Liver (tissue), 9 donors: Measurements from ENCODE around the gene ACYP2. TPM values are rescaled to one million over a fixed set of nuclear protein-coding genes. Genes with fewer than 3 reads are reported as not detected.
A peak's percentile ranks its signal among the peaks of the same experiment; 100 is the strongest.

ENCODE experiments used
- DNase-seq: peaks from one replicate; pipeline ENCODE4 v3.0.0-alpha.2; 2017; ENCODE audit warnings: low spot score
- H3K27ac ChIP-seq, 2 donors: one replicate each; pipeline ENCODE4 v1.7.0; 2013; ENCODE audit warnings: inconsistent platforms in 2 of 2, low read length in 2 of 2, control low read depth in 1 of 2, low read depth in 1 of 2, mild to moderate bottlenecking in 1 of 2
- H3K27me3 ChIP-seq, 4 donors: one replicate each; pipeline versions ENCODE4 v1.6.1 to v1.7.0; 2013; ENCODE audit warnings: low read length in 3 of 4, inconsistent platforms in 1 of 4, mild to moderate bottlenecking in 1 of 4, moderate library complexity in 1 of 4; ENCODE audit not compliant: control insufficient read depth in 4 of 4, insufficient read depth in 4 of 4
- H3K36me3 ChIP-seq, 4 donors: one replicate each; pipeline versions ENCODE4 v1.6.1 to v1.7.0; 2013; ENCODE audit warnings: low read length in 3 of 4, mild to moderate bottlenecking in 3 of 4, low read depth in 1 of 4, moderate library complexity in 1 of 4; ENCODE audit not compliant: control insufficient read depth in 4 of 4, insufficient read depth in 3 of 4
- H3K4me1 ChIP-seq, 4 donors: one replicate each; pipeline versions ENCODE4 v1.6.1 to v1.7.0; 2013; ENCODE audit warnings: low read length in 3 of 4, mild to moderate bottlenecking in 3 of 4, moderate library complexity in 1 of 4; ENCODE audit not compliant: control insufficient read depth in 4 of 4, insufficient read depth in 4 of 4
- H3K4me3 ChIP-seq, 3 donors: one replicate each; pipeline versions ENCODE4 v1.6.1 to v1.7.0; 2013; ENCODE audit warnings: low read length in 3 of 3, control low read depth in 1 of 3, low read depth in 1 of 3, mild to moderate bottlenecking in 1 of 3
- H3K9ac ChIP-seq, 2 donors: one replicate each; pipeline ENCODE4 v1.7.0; 2013; ENCODE audit warnings: low read length in 2 of 2, mild to moderate bottlenecking in 2 of 2, moderate library complexity in 2 of 2, control low read depth in 1 of 2, low read depth in 1 of 2
- H3K9me3 ChIP-seq, 4 donors: one replicate each; pipeline versions ENCODE4 v1.6.1 to v1.7.0; 2013; ENCODE audit warnings: low read length in 3 of 4; ENCODE audit not compliant: control insufficient read depth in 4 of 4
- ATF3 ChIP-seq: IDR thresholded peaks from 2 replicates; pipeline ENCODE4 v1.6.1; 2016; ENCODE audit warnings: antibody characterized with exemption
- EGR1 ChIP-seq, 2 donors: IDR thresholded peaks; 2 replicates each; pipeline ENCODE4 v1.6.1; 2016 to 2018; ENCODE audit warnings: antibody characterized with exemption in 2 of 2, low read depth in 2 of 2
- FOXA1 ChIP-seq: IDR thresholded peaks from 2 replicates; pipeline ENCODE4 v1.6.1; 2016; ENCODE audit warnings: antibody characterized with exemption
- FOXA2 ChIP-seq: IDR thresholded peaks from 2 replicates; pipeline ENCODE4 v1.6.1; 2016; ENCODE audit warnings: antibody characterized with exemption
- GABPA ChIP-seq, 2 donors: IDR thresholded peaks in 1 of 2; conservative IDR thresholded peaks in 1 of 2; 2 replicates each; pipeline ENCODE4 v1.6.1; 2016; ENCODE audit warnings: antibody characterized with exemption in 2 of 2, mild to moderate bottlenecking in 1 of 2, moderate library complexity in 1 of 2
- HNF4A ChIP-seq, 2 donors: conservative IDR thresholded peaks; 2 replicates each; pipeline ENCODE4 v1.6.1; 2016; ENCODE audit warnings: antibody characterized with exemption in 2 of 2, mild to moderate bottlenecking in 2 of 2
- HNF4G ChIP-seq: IDR thresholded peaks from 2 replicates; pipeline ENCODE4 v1.6.1; 2016; ENCODE audit warnings: antibody characterized with exemption
- JUND ChIP-seq, 2 donors: IDR thresholded peaks; 2 replicates each; pipeline ENCODE4 v1.6.1; 2016; ENCODE audit warnings: antibody characterized with exemption in 2 of 2
- MAX ChIP-seq: IDR thresholded peaks from 2 replicates; pipeline ENCODE4 v1.6.1; 2016; ENCODE audit warnings: antibody characterized with exemption
- NR2F2 ChIP-seq: IDR thresholded peaks from 2 replicates; pipeline ENCODE4 v1.6.1; 2016; ENCODE audit warnings: antibody characterized with exemption
- RAD21 ChIP-seq, 2 donors: IDR thresholded peaks; 2 replicates each; pipeline ENCODE4 v1.6.1; 2016; ENCODE audit warnings: antibody characterized with exemption in 2 of 2, mild to moderate bottlenecking in 2 of 2
- RXRA ChIP-seq, 2 donors: IDR thresholded peaks; 2 replicates each; pipeline ENCODE4 v1.6.1; 2017 to 2018; ENCODE audit warnings: antibody characterized with exemption in 2 of 2, mild to moderate bottlenecking in 1 of 2
- SP1 ChIP-seq: IDR thresholded peaks from 2 replicates; pipeline ENCODE4 v1.6.1; 2018; ENCODE audit warnings: antibody characterized with exemption, mild to moderate bottlenecking
- TAF1 ChIP-seq: conservative IDR thresholded peaks from 2 replicates; pipeline ENCODE4 v1.6.1; 2016; ENCODE audit warnings: antibody characterized with exemption, mild to moderate bottlenecking
- YY1 ChIP-seq: IDR thresholded peaks from 2 replicates; pipeline ENCODE4 v1.6.1; 2016; ENCODE audit warnings: antibody characterized with exemption, mild to moderate bottlenecking
- WGBS: extraction: QIAGEN DNeasy Blood & Tissue Kit; methylation state at CpG from one replicate; pipeline ENCODE4 v1.1.7; 2013; 5-methylcytosine and 5-hydroxymethylcytosine counted together
- polyA plus RNA-seq, 2 donors: library from polyadenylated mRNA; stranded (reverse) in 1 of 2; unstranded in 1 of 2; fragments of 200-250 nt in 1 of 2; fragments of >200 nt in 1 of 2; fragmentation: Nextera tagmentation in 1 of 2; extraction: Ambion mirVana in 1 of 2; gene quantifications; one replicate each; pipeline versions ENCODE4 v1.2.1 to v1.2.3, GENCODE V29; 2013 to 2015
- total RNA-seq, 2 donors: library from RNA; depleted of rRNA; stranded (reverse); fragments of >200 nt; gene quantifications; one replicate each; pipeline ENCODE4 v1.2.3, GENCODE V29; 2014
- donor health status: healthy.
- donor health status: healthy.
- donor health status: healthy.
- donor health status: healthy.
- donor health status: healthy.

ACYP2 gene
- total and polyA plus RNA-seq, 4 donors, result 13.1 to 44.3 (median 15.4) TPM

GRCh38 chr2:54143780-54144179, 28.4 kb downstream of the ACYP2 start (continued):
- TF ChIP-seq ATF3, result peak; percentile 10
- no peak for TF ChIP-seq GABPA (IDR thresholded peaks at IDR 0.05 in 1 of 2, conservative IDR thresholded peaks at IDR 0.05 in 1 of 2)
- peak; percentile 60 for TF ChIP-seq MAX
- TF ChIP-seq FOXA2, result peak; percentile 78
- TF ChIP-seq RXRA (IDR thresholded peaks at IDR 0.05), result peak; percentile 94 to 95
- TF ChIP-seq HNF4G, result no peak
- peak; percentile 85 to 86 for TF ChIP-seq HNF4A (conservative IDR thresholded peaks at IDR 0.05)
- peak in 1 of 2 donors; percentile 31 for TF ChIP-seq EGR1 (IDR thresholded peaks at IDR 0.05; ENCODE audit: low read depth in 2 of 2)

GRCh38 chr2:54148391-54148790, 33.0 kb downstream of the ACYP2 start:
- Histone ChIP-seq H3K36me3 (peaks cover 0 to 12% (median 1%) of the 10 kb centered on the region in 4 donors), H3K4me1 (peaks cover 0 to 5% (median under 1%) of the 10 kb centered on the region in 4 donors), H3K9me3 (peaks cover 0 to 4% (median 0%) of the 10 kb centered on the region in 4 donors), H3K27me3 (no peaks in the 10 kb centered on the region), H3K9ac (no peak overlapping the region), H3K27ac (no peak overlapping the region), H3K4me3 (no peak overlapping the region)
- TF ChIP-seq NR2F2 (no peak), JUND (IDR thresholded peaks at IDR 0.05) (no peak), MAX (no peak), HNF4G (no peak), GABPA (IDR thresholded peaks at IDR 0.05 in 1 of 2, conservative IDR thresholded peaks at IDR 0.05 in 1 of 2) (no peak), EGR1 (IDR thresholded peaks at IDR 0.05; ENCODE audit: low read depth in 2 of 2) (no peak)
- 96% methylated on average over 2 of the region's 2 CpGs for WGBS
- DNase-seq, result no peak

GRCh38 chr2:54149638-54150441, 34.4 kb downstream of the ACYP2 start:
- no peak for TF ChIP-seq FOXA1
- TF ChIP-seq EGR1 (IDR thresholded peaks at IDR 0.05; ENCODE audit: low read depth in 2 of 2), result no peak
- TF ChIP-seq RAD21 (IDR thresholded peaks at IDR 0.05), result no peak
- no peak for TF ChIP-seq TAF1
- no peak for TF ChIP-seq YY1
- TF ChIP-seq FOXA2, result no peak
- no peak for TF ChIP-seq MAX
- H3K9me3 ChIP-seq, result peaks cover 0 to 4% (median 0%) of the 10 kb centered on the region in 4 donors
- 92% methylated on average over 3 of the region's 3 CpGs for whole genome bisulfite sequencing

GRCh38 chr2:54158311-54158710, 42.9 kb downstream of the ACYP2 start:
- no peak overlapping the region for H3K27ac ChIP-seq
- 96% methylated on average over 6 of the region's 6 CpGs for WGBS
- TF ChIP-seq RXRA (IDR thresholded peaks at IDR 0.05) (no peak), YY1 (no peak), ATF3 (no peak), SP1 (no peak), EGR1 (IDR thresholded peaks at IDR 0.05; ENCODE audit: low read depth in 2 of 2) (no peak)

More at GRCh38 chr2:54149638-54150441, 34.4 kb downstream of the ACYP2 start:
- Histone ChIP-seq H3K9ac (no peak overlapping the region), H3K4me3 (no peak overlapping the region), H3K36me3 (peaks cover 0 to 12% (median 1%) of the 10 kb centered on the region in 4 donors), H3K4me1 (no peaks in the 10 kb centered on the region), H3K27me3 (no peaks in the 10 kb centered on the region), H3K27ac (no peak overlapping the region)
- DNase-seq, result no peak

More at GRCh38 chr2:54158311-54158710, 42.9 kb downstream of the ACYP2 start:
- Histone ChIP-seq H3K9me3 (peaks cover 0 to under 1% (median 0%) of the 10 kb centered on the region in 4 donors), H3K27me3 (no peaks in the 10 kb centered on the region), H3K9ac (no peak overlapping the region), H3K36me3 (peaks cover 0 to 4% (median 3%) of the 10 kb centered on the region in 4 donors), H3K4me3 (no peak overlapping the region), H3K4me1 (no peaks in the 10 kb centered on the region)
- DNase-seq, result no peak
